Psoas muscle (tissue), 8 donors: ENCODE measurements around the gene WDR44. TPM values are rescaled to one million over a fixed set of nuclear protein-coding genes. Genes with fewer than 3 reads are reported as not detected.

Experiments used
- ATAC-seq, 4 donors: fragments of 200-7000 bp; cut with Tn5 transposase; one replicate each; pipeline ENCODE4 v1.9.1; 2020; ENCODE audit warnings: moderate library complexity in 3 of 4, mild to moderate bottlenecking in 2 of 4
- DNase-seq, 2 donors: peaks; one replicate each; pipeline ENCODE4 v3.0.0-alpha.2; 2020
- H3K27ac ChIP-seq: fragments of 200-600 bp; one replicate; pipeline ENCODE4 v1.8.0; 2022
- H3K27me3 ChIP-seq, 3 donors: fragments of 200-600 bp in 1 of 3; one replicate each; pipeline versions ENCODE4 v1.6.1 to v1.8.0; 2013 to 2022; ENCODE audit warnings: low read length in 2 of 3, mild to moderate bottlenecking in 2 of 3, moderate library complexity in 1 of 3; ENCODE audit not compliant: insufficient read depth in 3 of 3
- H3K36me3 ChIP-seq, 2 donors: fragments of 200-600 bp in 1 of 2; one replicate each; pipeline versions ENCODE4 v1.6.1 to v1.8.0; 2013 to 2022; ENCODE audit warnings: low read depth in 1 of 2, mild to moderate bottlenecking in 1 of 2, moderate library complexity in 1 of 2; ENCODE audit not compliant: insufficient read depth in 1 of 2
- H3K4me1 ChIP-seq: fragments of 200-600 bp; one replicate; pipeline ENCODE4 v1.8.0; 2022
- H3K4me3 ChIP-seq: fragments of 200-600 bp; one replicate; pipeline ENCODE4 v1.8.0; 2022; ENCODE audit warnings: mild to moderate bottlenecking
- H3K9me3 ChIP-seq: fragments of 200-600 bp; one replicate; pipeline ENCODE4 v1.8.0; 2022
- CTCF ChIP-seq: fragments of 200-600 bp; IDR thresholded peaks from one replicate; pipeline ENCODE4 v1.8.0; 2022; ENCODE audit warnings: antibody characterized with exemption
- WGBS, 3 donors: extraction: QIAGEN DNeasy Blood & Tissue Kit; methylation state at CpG; one replicate each; pipeline versions ENCODE4 v1.1.6 to v1.1.7; 2013; 5-methylcytosine and 5-hydroxymethylcytosine counted together
- intact Hi-C, 2 donors: fragments of 100-400 bp; cut with DNase I; formaldehyde crosslinking; loops; one replicate each; pipeline versions ENCODE4 v1.11.0 to v1.14.2; 2022
- polyA plus RNA-seq, 3 donors: library from polyadenylated mRNA; stranded (reverse); fragments of 200-250 nt; gene quantifications; one replicate each; pipeline ENCODE4 v1.2.3, GENCODE V29; 2013
- total RNA-seq, 4 donors: library from RNA; stranded (reverse); fragmentation: NEBNext Ultra II Directional in 2 of 4; extraction: Animal tissue kit (Norgen Biotek cat#: 25700) in 2 of 4; gene quantifications; one replicate each; pipeline versions ENCODE4 v1.2.1 to v1.2.4, GENCODE V29; 2021 to 2023
- donor health status: healthy with polysubstance abuse.
- donor health status: DM: no; HTN: no; CAD: no; lungs with moderate emphysema.
- donor health status: Bipolar disorder and iron deficiency.
- donor health status: healthy.
- donor health status: DM: yes; HTN: yes; CAD: no.
- donor health status: DM: no; HTN: no; CAD: no.
- donor health status: DM: no; HTN: no; CAD: no.
- donor health status: DM: yes; HTN: yes; CAD: no.

WDR44 gene
- total and polyA plus RNA-seq, 7 donors: 4.4 to 13.1 (median 9.6) TPM

- intact Hi-C loops: no loop called here
- no peaks in the 10 kb centered on the region for H3K9me3 ChIP-seq
Observed at GRCh38 chrX:118329175-118329574, 16.7 kb upstream of the WDR44 start.

GRCh38 chrX:118337687-118338086 is 8.2 kb upstream of the WDR44 start:
- Histone ChIP-seq H3K27me3 (no peaks in the 10 kb centered on the region), H3K4me1 (no peaks in the 10 kb centered on the region), H3K4me3 (no peak overlapping the region), H3K27ac (no peak overlapping the region), H3K9me3 (no peaks in the 10 kb centered on the region), H3K36me3 (no peaks in the 10 kb centered on the region)
- TF ChIP-seq CTCF: no peak
- DNase-seq: no peak
- no peak for ATAC-seq
- intact Hi-C loops: no loop called here
- 72 to 73% (median 72%) methylated on average over 2 of the region's 2 CpGs for WGBS, 3 donors

More at GRCh38 chrX:118329175-118329574, 16.7 kb upstream of the WDR44 start:
- Histone ChIP-seq H3K27me3 (no peaks in the 10 kb centered on the region), H3K4me1 (no peaks in the 10 kb centered on the region), H3K4me3 (no peak overlapping the region), H3K27ac (no peak overlapping the region), H3K36me3 (no peaks in the 10 kb centered on the region)
- no peak for DNase-seq
- no peak for TF ChIP-seq CTCF
- no peak for ATAC-seq
- WGBS, 3 donors: 59 to 65% (median 64%) methylated on average over 3 of the region's 3 CpGs

- no peak overlapping the region for H3K4me3 ChIP-seq
- intact Hi-C loops: no loop called here
- no peaks in the 10 kb centered on the region for H3K9me3 ChIP-seq
- no peak for ATAC-seq
- H3K4me1 ChIP-seq: no peaks in the 10 kb centered on the region
- H3K27me3 ChIP-seq: no peaks in the 10 kb centered on the region
- no peak for DNase-seq
- H3K27ac ChIP-seq: no peak overlapping the region
- no peaks in the 10 kb centered on the region for H3K36me3 ChIP-seq
- TF ChIP-seq CTCF: no peak
Observed at GRCh38 chrX:118338930-118339329, 7.0 kb upstream of the WDR44 start.

GRCh38 chrX:118345045-118345463 is 852 bp upstream of the WDR44 start:
- ATAC-seq: no peak
- intact Hi-C loops: loop anchor here in 1 of 2 donors (5.0 kb wide), 1 partner anchor 382 kb away; the partner anchor contains the start of gene IL13RA1
- no peak for DNase-seq
- whole genome bisulfite sequencing, 3 donors: 12 to 36% (median 17%) methylated on average over 9 of the region's 9 CpGs
- H3K27ac ChIP-seq: peak overlapping the region; percentile 88
- peak overlapping the region; percentile 74 for H3K4me3 ChIP-seq
- no peaks in the 10 kb centered on the region for H3K36me3 ChIP-seq
- H3K27me3 ChIP-seq: no peaks in the 10 kb centered on the region
- peaks cover 5% of the 10 kb centered on the region for H3K4me1 ChIP-seq
- no peaks in the 10 kb centered on the region for H3K9me3 ChIP-seq
- no peak for TF ChIP-seq CTCF
